HG03521 (cell line): ENCODE measurements around the gene GBF1.
"Not testable (repeated sequence)": the region's sequence is repeated elsewhere in the genome, so short reads cannot be mapped to it uniquely, and the experiment has no call there.

Source experiments
- ATAC-seq: cut with Tn5 transposase; IDR thresholded peaks from one replicate; pipeline ENCODE4 v1.9.1; 2021; ENCODE audit warnings: mild to moderate bottlenecking, moderate library complexity; ENCODE audit not compliant: unreplicated experiment

The GBF1 gene, protein sequence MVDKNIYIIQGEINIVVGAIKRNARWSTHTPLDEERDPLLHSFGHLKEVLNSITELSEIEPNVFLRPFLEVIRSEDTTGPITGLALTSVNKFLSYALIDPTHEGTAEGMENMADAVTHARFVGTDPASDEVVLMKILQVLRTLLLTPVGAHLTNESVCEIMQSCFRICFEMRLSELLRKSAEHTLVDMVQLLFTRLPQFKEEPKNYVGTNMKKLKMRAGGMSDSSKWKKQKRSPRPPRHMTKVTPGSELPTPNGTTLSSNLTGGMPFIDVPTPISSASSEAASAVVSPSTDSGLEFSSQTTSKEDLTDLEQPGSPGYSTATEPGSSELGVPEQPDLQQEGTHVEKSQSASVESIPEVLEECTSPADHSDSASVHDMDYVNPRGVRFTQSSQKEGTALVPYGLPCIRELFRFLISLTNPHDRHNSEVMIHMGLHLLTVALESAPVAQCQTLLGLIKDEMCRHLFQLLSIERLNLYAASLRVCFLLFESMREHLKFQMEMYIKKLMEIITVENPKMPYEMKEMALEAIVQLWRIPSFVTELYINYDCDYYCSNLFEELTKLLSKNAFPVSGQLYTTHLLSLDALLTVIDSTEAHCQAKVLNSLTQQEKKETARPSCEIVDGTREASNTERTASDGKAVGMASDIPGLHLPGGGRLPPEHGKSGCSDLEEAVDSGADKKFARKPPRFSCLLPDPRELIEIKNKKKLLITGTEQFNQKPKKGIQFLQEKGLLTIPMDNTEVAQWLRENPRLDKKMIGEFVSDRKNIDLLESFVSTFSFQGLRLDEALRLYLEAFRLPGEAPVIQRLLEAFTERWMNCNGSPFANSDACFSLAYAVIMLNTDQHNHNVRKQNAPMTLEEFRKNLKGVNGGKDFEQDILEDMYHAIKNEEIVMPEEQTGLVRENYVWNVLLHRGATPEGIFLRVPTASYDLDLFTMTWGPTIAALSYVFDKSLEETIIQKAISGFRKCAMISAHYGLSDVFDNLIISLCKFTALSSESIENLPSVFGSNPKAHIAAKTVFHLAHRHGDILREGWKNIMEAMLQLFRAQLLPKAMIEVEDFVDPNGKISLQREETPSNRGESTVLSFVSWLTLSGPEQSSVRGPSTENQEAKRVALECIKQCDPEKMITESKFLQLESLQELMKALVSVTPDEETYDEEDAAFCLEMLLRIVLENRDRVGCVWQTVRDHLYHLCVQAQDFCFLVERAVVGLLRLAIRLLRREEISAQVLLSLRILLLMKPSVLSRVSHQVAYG (N-terminal part only)

DNA sequence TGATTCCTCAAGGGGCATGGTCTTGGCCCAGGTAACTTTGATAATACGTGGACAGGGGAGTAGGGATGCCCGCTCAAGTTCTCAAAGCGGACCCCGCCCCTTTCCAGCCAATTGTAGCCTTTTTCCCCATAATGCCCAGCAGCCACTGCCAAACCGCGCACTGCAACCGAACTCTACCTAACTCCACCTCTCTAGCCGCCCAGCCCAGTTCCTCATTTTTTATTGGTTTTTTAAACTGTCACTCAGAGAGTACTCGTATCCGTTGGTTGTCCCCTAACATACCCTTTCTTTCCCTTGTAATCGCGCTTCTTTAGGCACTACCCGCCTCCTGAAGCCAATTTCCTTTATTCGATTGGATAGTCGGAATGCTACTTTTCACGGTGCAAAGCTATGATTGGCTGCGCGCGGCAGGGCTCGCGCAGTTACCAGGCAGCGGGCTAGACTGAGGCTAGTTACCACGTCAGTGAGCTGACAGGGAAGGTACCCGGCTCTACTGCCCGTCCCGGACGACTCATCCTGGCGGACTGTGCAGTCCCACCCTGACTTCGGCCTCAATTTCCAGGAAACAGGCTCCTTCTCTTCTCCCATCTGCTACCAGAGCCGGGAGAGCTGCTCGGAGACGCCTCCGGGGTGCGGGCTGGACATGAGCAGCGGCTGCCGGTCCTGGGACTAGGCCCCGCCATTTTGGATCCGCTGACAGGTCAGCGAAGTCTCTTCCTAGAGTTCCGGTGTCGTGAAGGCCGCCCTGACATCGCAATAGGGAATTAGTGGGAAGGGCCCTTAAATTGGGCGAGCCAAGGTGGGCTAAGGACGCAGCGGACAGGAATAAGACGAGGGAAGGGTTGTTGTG is at the start of gene GBF1:
GBF1 (plus strand) TSS at position 451 of the 850 bp plus-strand sequence. CDS start 13,407 bp downstream, outside the sequence.
- peak; percentile 82 for ATAC-seq

DNA sequence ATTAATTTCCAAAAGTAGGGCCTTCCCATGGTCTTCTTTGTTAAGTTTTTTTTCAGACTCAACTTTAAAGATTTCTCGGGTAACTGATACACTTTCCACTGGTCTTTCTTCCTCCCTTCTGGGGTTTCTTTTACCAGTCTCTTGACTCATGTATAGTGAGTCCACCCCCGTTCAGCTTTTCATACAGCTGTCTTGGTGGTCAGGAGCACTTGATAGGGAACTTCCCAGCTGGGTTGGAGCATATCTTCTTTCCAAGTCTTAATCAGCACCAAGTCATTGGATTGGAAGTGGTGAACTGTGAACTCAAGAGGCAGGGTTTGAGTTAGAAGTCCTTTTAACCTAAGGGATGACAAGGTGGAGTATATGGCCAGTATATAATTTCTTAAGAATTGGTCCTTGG is 48.4 kb upstream of the GBF1 start:
- ATAC-seq: no peak

DNA sequence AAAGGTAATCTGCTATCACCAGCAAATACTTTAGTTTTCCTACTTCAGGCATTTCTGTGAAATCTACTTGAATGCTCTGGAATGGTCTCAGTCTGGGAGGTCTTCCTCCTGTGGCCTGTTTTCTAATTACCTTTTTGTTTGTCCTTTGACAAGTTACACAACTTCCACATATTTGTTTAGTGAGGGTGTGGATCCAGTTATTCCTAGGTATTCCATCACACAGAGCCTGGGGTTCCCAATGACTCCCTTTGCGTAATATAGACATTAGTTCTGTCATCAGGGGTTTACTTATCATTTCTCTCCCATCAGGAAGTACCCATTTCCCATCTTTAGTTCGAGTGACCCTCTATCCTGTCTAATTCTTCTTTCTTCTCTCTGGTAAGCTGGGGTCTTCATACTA is 47.3 kb upstream of the GBF1 start:
- no peak for ATAC-seq

DNA sequence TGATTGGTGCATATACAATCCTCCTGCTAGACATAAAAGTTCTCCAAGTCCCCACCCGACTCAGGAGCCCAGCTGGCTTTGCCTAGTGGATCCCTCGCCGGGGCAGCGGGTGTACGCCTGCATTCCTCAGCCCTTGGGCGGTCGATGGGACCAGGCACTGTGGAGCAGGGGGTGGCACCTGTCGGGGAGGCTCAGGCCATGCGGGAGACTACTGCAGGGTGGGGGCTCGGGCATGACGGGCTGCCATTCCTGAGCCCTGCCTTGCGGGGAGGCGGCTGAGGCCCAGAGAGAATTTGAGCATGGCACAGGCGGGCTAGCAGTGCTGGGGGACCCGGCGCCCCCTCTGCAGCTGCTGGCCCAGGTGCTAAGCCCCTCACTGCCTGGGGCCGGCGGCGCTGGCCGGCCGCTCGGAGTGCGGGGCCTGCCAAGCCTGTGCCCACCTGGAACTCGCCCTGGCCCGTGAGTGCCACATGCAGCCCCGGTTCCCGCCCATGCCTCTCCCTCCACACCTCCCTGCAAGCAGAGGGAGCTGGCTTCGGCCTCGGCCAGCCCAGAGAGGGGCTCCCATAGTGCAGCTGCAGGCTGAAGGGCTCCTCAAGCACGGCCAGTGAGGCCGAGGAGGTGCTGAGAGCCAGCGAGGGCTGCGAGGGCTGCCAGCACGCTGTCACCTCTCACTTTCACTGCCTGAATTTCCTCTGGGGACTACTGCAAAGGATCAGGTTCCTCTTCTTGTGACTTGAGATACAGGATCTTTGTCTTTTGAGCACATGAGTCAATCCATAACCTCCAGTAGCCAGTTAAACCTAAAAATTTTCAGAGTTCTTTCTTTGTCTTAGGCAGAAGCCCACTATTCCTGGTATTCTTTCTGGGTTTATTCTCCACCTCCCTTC is 44.3 kb upstream of the GBF1 start:
- no peak for ATAC-seq

DNA sequence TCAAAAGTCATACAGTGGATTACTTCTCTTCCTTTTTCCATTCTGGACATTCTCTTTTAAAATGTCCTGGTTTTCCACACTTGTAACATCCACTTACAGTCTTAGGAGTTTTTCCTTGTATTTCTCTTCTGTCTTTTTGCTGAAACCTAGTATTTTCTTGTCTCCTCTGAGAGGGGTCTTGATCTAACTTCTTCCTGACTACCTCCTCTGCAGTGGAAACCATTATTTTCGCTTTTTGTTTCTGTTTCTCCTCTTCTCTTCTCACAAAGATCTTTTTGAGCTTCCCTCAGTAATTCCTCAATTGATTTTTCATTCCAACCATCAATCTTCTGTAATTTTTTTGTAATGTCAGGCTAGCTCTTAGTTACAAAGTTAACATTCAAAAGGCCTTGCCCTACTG is 42.9 kb upstream of the GBF1 start:
- no peak for ATAC-seq

DNA sequence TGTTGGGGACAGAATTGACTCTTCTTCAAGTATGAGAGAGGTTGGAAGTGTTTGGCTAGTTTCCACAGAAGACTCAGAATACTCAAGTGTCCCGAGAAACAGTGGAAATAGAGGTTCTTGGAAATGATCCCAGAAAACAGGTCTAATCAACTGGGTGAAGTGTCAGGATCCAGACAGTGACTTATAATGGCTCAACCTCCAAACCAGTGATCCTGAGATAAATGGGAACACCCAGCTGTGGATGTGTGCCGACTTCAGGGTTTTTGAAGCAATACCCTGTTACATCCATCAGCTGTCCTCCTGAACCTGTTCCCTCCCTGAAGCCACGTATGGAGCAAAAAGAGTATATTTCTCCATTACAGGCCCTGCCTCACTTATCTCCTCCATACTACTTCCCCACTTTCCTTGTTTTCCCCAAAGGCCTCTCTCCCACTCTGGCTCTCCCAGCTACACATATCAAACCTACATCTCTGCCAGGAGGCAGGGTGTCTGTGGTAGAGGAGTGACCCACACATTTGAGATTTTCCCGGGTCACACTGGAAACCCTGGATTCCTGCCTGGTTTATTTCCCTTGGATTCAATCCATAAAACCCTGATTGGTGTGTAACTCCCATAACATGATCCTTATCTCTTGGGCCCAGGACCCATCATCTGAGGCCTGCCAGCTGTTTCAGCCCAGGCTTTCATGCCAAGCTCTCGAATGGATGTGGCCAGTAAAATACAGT is 36.9 kb upstream of the GBF1 start:
- no peak for ATAC-seq

DNA sequence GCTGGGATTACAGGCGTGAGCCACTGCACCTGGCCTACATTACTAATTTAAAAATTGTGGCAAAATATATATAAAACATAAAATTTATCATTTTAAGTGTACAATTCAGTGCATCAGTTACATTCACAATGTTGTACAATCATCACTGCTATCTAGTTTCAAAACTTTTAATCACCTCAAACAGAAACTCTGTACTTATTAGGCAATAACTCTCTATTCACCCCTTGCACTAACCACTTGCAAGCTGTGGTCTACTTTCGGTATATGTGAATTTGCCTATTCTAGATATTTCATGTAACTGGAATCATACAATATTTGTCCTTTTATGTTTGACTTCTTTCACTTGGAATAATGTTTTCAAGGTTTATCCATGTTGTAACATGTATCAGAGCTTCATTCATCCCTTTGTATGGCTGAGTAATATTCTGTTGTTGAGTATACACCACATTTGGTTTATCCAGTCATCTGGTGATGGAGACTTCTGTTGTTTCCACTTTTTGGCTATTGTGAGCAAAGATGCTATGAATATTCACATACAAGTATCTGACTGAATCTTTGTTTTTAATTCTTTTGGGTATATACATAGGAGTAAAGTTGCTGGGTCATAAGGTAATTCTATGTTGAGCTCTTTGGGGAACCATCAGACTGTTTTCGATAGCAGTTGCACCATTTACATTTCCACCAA is 33.6 kb upstream of the GBF1 start:
- no peak for ATAC-seq

DNA sequence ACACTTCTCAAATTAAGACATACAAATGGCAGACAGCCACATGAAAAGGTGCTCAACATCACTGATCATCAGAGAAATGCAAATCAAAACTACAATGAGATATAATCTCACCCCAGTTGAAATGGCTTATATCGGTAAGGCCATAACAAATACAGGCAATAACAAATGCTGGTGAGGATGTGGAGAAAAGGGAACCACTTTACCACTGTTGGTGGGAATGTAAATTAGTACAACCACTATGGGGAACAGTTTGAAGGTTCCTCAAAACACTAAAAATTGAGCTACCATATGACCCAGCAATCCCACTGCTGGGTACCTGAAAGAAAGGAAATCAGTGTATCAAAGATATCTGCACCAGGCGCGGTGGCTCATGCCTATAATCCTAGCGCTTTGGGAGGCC is 31.7 kb upstream of the GBF1 start:
- ATAC-seq: not testable (repeated sequence)

DNA sequence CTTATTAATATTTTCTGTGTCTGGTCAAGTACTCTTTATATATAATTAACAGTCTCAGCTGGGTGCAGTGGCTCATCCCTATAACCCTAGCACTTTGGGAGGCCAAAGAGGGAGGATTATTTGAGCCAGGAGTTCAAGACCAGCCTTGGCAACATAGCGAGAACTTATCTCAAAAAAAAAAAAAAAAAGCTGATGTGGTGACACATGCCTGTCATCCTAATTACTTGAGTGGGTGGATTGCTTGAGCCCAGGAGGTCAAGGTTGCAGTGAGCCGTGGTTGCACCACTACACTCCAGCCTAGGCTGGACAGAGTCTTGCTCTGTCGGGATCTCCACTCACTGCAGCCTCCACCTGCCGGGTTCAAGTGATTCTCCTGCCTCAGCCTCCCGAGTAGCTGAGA is 26.0 kb upstream of the GBF1 start:
- ATAC-seq: no peak

DNA sequence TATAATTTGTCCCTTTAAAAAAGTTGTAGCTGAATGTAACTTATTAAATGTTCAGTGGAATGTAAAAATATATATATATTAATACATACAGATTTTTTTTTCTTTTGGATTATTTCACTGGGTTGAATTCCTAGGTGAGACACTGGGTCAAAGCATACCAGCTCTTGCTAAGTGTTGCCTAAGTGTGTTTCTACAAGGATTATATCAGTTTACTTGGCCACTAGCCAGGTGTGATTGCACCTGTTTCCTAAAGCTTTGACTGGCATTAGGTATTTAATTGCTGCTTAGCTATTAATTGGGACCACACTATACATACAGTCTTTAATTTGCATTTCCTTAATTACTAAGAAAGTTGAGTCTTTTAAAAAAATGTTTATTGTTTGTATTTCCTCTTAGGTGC is 24.7 kb upstream of the GBF1 start:
- ATAC-seq: no peak

DNA sequence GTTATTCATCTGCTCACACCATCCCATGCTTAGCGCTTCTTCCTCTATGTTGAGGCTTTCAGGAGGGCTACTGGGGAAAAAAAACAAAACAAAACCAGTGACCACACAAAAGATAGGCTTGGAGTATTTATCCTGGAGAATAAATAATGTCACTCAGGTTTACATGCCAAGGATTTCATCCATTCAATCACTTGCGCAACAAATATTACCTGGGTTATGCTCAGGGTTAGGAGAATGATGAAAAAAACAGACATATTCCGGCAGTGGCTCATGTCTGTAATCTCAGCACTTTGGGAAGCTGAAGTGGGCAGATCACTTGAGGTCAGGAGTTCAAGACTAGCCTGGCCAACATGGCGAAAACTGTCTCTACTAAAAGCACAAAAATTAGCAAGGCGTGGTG is 22.5 kb upstream of the GBF1 start:
- ATAC-seq: no peak

DNA sequence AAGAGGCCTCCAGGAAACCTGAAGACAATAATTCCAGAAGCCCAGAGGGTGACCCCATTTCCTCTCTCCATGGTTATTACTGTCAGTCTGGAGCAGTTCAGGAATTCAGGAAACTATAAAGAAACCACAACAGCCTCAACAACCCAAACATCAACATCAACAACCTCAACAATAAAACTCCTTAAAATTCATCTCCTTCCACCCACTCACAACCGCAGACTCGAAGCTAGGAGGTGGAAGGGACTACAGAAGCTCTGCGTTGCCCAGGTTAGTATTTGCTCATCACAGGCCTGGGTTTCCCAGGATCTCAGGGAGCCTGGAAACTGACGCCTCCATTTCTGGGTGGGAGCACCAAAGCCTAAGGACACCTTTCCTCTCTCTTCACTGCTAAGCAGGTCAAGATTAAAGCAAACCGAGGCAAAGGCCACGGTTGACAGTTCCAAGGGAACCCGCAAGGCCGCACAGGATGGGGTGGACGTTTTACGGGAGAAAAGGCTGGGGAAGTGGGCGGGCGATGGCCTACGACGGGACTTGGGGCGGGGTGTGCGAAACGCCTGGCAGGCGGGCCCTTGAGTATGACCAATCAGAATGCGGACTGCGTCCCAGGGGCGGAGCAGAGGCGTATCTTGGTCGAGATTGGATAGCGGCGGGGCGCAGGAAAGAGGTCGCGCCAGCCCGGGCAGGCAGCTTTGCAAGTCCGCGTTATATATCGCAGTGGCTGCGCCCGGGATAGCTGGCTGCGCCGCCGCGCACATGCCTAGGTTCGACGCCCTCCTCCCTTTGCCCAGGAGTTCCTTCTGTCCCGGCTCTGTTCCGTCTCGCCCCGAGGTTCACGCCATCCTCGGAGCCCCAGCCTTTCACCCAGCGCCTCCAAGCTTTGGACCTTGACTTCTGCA is 19.4 kb upstream of the GBF1 start, which contains the start of gene ELOVL3:
ELOVL3 (plus strand) TSS at position 654 of the 896 bp plus-strand sequence. CDS start 250 bp downstream, outside the sequence.
- ATAC-seq: peak; percentile 86

DNA sequence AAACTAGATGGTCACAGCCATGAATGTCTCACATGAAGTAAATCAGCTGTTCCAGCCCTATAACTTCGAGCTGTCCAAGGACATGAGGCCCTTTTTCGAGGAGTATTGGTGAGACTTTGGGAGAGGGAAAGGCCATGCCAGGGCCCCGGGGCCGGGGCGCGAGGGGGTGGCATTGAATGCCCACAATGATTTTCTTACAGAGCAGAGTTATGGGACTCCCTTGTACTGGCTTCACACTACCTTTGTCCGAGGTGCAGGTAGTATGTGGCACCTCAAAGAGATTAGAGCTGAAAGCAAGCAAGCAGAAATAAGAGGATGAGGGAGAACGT is 18.8 kb upstream of the GBF1 start:
- no peak for ATAC-seq

DNA sequence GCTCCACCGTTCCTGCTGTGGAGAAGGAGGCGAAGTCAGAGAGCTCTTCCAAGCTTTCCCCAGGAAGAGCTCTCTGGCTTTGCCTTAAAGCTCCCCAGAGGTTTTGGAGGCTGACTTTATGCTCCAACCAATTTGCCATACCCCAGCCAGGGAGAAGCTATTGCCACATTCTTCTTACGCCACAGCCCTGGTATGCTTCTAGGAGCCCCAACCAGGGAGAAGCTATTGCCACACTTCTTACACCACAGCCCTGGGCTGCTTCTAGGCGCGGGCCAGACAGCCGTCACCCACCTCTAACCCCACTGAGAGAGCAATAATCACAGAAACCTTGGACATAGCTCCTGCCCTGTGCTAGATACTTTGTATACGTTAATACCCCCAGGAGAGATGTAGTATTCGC is 18.3 kb upstream of the GBF1 start:
- ATAC-seq: no peak

DNA sequence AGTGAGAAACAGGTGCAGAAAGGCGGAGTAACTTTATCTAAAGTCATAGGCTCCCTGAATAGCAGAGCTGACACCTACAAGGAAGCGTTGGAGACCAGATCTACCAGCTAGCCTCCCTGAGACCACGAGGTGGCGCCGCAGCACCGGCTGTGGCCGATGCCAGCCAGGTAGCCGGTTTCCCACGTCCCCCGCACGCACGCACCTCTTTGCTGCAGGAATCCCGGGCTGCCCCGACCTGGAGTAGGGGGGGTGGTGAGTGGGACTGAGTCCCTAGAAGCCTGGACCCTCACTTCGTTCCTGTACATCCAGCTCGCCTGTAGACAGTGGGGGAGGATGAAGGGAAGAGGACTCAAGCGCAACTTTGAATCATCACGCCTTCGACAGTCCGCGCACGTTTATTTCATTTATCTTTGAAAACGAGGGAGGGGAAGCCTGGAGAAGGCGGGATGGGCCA is 15.5 kb upstream of the GBF1 start:
- ATAC-seq: no peak

DNA sequence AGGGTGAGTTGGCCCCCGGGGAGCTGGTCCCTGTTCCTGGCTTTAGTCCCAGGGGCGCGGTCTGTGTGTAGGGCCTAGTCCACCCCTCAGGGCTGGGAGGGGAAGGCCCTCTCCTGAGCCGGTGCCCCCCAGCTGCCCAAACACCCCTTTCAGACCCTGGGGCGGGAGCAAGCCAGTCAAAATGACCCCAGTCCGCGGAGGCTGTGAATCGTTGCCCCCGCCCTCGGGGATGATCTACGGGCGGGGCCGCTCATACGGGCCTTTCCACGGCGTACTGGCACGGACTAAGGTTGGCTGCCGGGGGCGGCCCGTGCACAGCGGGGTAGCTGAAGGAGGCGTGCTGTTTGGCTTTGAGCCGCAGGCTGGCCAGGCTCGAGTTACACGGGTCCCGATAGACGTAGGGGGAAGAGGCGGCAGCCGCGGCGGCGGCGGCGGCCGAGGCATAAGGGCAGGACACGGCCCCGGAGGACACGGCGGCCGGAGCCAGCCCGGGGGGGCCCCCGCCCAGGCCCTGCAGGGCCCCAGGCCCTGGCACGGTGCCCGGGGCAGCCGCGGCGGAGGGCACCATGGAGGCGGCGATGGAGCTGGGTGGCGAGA is 15.0 kb upstream of the GBF1 start:
- ATAC-seq: no peak
